Tibial nerve (tissue), 3 donors: ENCODE results near the gene RAB18.

Source experiments
- POLR2A ChIP-seq, 2 donors: fragments of 450-650 bp; IDR thresholded peaks; one replicate each; pipeline ENCODE4 v1.6.1; 2017; ENCODE audit warnings: antibody characterized with exemption in 2 of 2, mild to moderate bottlenecking in 2 of 2, moderate library complexity in 2 of 2
- TF ChIP-seq, protein P1 (sequence below), 5 experiments: fragments of 200-600 bp in 3 of 5; fragments of 450-650 bp in 2 of 5; sonication (generic) in 3 of 5; IDR thresholded peaks; one replicate each; pipeline ENCODE4 v1.5.1; 2016 to 2019; ENCODE audit warnings: antibody characterized with exemption in 5 of 5, mild to moderate bottlenecking in 3 of 5, moderate library complexity in 2 of 5

DNA sequence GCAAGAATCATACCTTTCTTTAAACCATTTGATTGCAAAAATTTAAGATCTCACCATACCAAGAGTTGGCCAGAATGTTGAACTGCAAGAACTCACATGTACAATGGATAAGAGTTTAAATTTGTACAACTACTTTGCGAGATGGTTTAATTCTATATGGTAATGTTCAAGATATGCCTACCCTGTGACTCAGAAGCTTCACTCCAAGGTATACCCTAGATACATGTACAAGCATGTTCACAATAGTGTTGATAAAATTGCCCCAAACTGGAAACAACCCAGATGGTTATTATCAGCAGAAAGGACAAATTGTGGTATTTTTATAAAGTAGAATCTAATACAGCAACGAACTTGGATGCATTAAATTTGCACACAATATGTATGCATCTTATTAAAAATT, 25.1 kb upstream of the RAB18 start:
- TF ChIP-seq POLR2A (IDR thresholded peaks at IDR 0.05), result no peak
- TF ChIP-seq, protein P1, sequence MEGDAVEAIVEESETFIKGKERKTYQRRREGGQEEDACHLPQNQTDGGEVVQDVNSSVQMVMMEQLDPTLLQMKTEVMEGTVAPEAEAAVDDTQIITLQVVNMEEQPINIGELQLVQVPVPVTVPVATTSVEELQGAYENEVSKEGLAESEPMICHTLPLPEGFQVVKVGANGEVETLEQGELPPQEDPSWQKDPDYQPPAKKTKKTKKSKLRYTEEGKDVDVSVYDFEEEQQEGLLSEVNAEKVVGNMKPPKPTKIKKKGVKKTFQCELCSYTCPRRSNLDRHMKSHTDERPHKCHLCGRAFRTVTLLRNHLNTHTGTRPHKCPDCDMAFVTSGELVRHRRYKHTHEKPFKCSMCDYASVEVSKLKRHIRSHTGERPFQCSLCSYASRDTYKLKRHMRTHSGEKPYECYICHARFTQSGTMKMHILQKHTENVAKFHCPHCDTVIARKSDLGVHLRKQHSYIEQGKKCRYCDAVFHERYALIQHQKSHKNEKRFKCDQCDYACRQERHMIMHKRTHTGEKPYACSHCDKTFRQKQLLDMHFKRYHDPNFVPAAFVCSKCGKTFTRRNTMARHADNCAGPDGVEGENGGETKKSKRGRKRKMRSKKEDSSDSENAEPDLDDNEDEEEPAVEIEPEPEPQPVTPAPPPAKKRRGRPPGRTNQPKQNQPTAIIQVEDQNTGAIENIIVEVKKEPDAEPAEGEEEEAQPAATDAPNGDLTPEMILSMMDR (IDR thresholded peaks at IDR 0.05), result no peak
